HEK293 (cell line): ENCODE data around the gene GALNT9.

Source experiments
- CTCF ChIA-PET: fragments of 350-600 bp; formaldehyde crosslinking; extraction: SDS; loops from one replicate; lab custom pipeline; 2021; ENCODE audit warnings: antibody characterized with exemption; lab: Yijun Ruan, JAX
- POLR2A ChIA-PET: fragments of 300-600 bp; formaldehyde crosslinking; extraction: SDS; loops from one replicate; lab custom pipeline; 2020; ENCODE audit warnings: antibody characterized with exemption, inconsistent platforms; lab: Yijun Ruan, JAX
- H3K27ac ChIP-seq: fragments of 200-500 bp; sonication (Bioruptor generic); 2 replicates; pipeline ENCODE4 v1.5.1; 2014; ENCODE audit warnings: low read depth, low read length, control low read depth, inconsistent platforms; ENCODE audit errors: extremely low read depth
- H3K36me3 ChIP-seq, 2 experiments: fragments of 200-500 bp in 1 of 2; sonication (Bioruptor generic) in 1 of 2; 1 replicate in 1 of 2; 2 replicates in 1 of 2; pipeline ENCODE4 v1.5.1; 2014 to 2017; ENCODE audit warnings: inconsistent platforms in 2 of 2, low read length in 2 of 2; ENCODE audit not compliant: control insufficient read depth in 2 of 2, insufficient read depth in 1 of 2
- H3K4me1 ChIP-seq: fragments of 200-500 bp; sonication (Bioruptor generic); 2 replicates; pipeline ENCODE4 v1.5.1; 2014; ENCODE audit warnings: mild to moderate bottlenecking, low read length, inconsistent platforms; ENCODE audit not compliant: control insufficient read depth, insufficient read depth
- H3K4me3 ChIP-seq: 2 replicates; pipeline ENCODE4 v1.5.1; 2011; ENCODE audit warnings: low read depth, mild to moderate bottlenecking, control low read depth, low read length, moderate library complexity
- H3K9me3 ChIP-seq: fragments of 200-500 bp; sonication (Bioruptor generic); 2 replicates; pipeline ENCODE4 v1.5.1; 2014; ENCODE audit warnings: low read depth, low read length, inconsistent platforms; ENCODE audit not compliant: control insufficient read depth, insufficient read depth
- BCL11B ChIP-seq: fragments of 450-650 bp; formaldehyde crosslinking; IDR thresholded peaks from 2 replicates; pipeline ENCODE4 v1.5.1; 2016; ENCODE audit warnings: low read depth, missing biosample characterization, missing genetic modification characterization
- CTCF ChIP-seq: fragments of 450-650 bp; formaldehyde crosslinking; IDR thresholded peaks from 2 replicates; pipeline ENCODE4 v1.5.1; 2016; ENCODE audit warnings: missing biosample characterization, missing genetic modification characterization
- ELK4 ChIP-seq: IDR thresholded peaks from 2 replicates; pipeline ENCODE4 v1.6.1; 2011; ENCODE audit warnings: mild to moderate bottlenecking, low read depth, low read length, borderline replicate concordance
- KLF10 ChIP-seq: fragments of 450-650 bp; IDR thresholded peaks from 2 replicates; pipeline ENCODE4 v1.5.1; 2018; ENCODE audit warnings: missing biosample characterization, mild to moderate bottlenecking, missing genetic modification characterization
- MEIS1 ChIP-seq: sonication (generic); formaldehyde crosslinking; IDR thresholded peaks from 2 replicates; pipeline ENCODE4 v1.8.1; 2022; ENCODE audit warnings: missing genetic modification reagents, mild to moderate bottlenecking, borderline replicate concordance
- OVOL3 ChIP-seq: fragments of 450-650 bp; formaldehyde crosslinking; IDR thresholded peaks from 2 replicates; pipeline ENCODE4 v1.5.1; 2016; ENCODE audit warnings: missing biosample characterization, missing genetic modification characterization
- REPIN1 ChIP-seq: fragments of 450-650 bp; formaldehyde crosslinking; IDR thresholded peaks from 2 replicates; pipeline ENCODE4 v1.5.1; 2017; ENCODE audit warnings: missing biosample characterization, missing genetic modification characterization, low read depth
- SP2 ChIP-seq: fragments of 450-650 bp; formaldehyde crosslinking; IDR thresholded peaks from 2 replicates; pipeline ENCODE4 v1.5.1; 2016; ENCODE audit warnings: missing biosample characterization, missing genetic modification characterization
- ZIC2 ChIP-seq: fragments of 450-650 bp; formaldehyde crosslinking; IDR thresholded peaks from 2 replicates; pipeline ENCODE4 v1.5.1; 2016; ENCODE audit warnings: missing biosample characterization, missing genetic modification characterization
- ZNF157 ChIP-seq: fragments of 450-650 bp; formaldehyde crosslinking; IDR thresholded peaks from 2 replicates; pipeline ENCODE4 v1.5.1; 2016; ENCODE audit warnings: missing biosample characterization, missing genetic modification characterization
- ZNF302 ChIP-seq: fragments of 450-650 bp; formaldehyde crosslinking; IDR thresholded peaks from 2 replicates; pipeline ENCODE4 v1.5.1; 2016; ENCODE audit warnings: missing biosample characterization, missing genetic modification characterization, low read depth
- ZNF350 ChIP-seq: fragments of 450-650 bp; formaldehyde crosslinking; IDR thresholded peaks from 2 replicates; pipeline ENCODE4 v1.5.0; 2017; ENCODE audit warnings: missing biosample characterization, mild to moderate bottlenecking, missing genetic modification characterization
- ZNF513 ChIP-seq: fragments of 450-650 bp; IDR thresholded peaks from 2 replicates; pipeline ENCODE4 v1.5.1; 2018; ENCODE audit warnings: missing biosample characterization, missing genetic modification characterization
- ZNF514 ChIP-seq: fragments of 450-650 bp; formaldehyde crosslinking; IDR thresholded peaks from 2 replicates; pipeline ENCODE4 v1.5.1; 2016; ENCODE audit warnings: missing biosample characterization, missing genetic modification characterization
- ZNF530 ChIP-seq: fragments of 450-650 bp; formaldehyde crosslinking; IDR thresholded peaks from 2 replicates; pipeline ENCODE4 v1.5.1; 2016; ENCODE audit warnings: low read depth, missing biosample characterization, missing genetic modification characterization
- ZNF624 ChIP-seq: fragments of 450-650 bp; formaldehyde crosslinking; IDR thresholded peaks from 2 replicates; pipeline ENCODE4 v1.5.1; 2017; ENCODE audit warnings: missing biosample characterization, missing genetic modification characterization
- ZNF768 ChIP-seq: fragments of 450-650 bp; formaldehyde crosslinking; IDR thresholded peaks from 2 replicates; pipeline ENCODE4 v1.5.1; 2018; ENCODE audit warnings: missing biosample characterization, mild to moderate bottlenecking, missing genetic modification characterization
- ZSCAN16 ChIP-seq: fragments of 450-650 bp; formaldehyde crosslinking; IDR thresholded peaks from 2 replicates; pipeline ENCODE4 v1.5.1; 2016; ENCODE audit warnings: missing biosample characterization, missing genetic modification characterization
- ZXDB ChIP-seq: fragments of 450-650 bp; formaldehyde crosslinking; IDR thresholded peaks from 2 replicates; pipeline ENCODE4 v1.5.1; 2016; ENCODE audit warnings: missing biosample characterization, missing genetic modification characterization
- TF ChIP-seq, protein P1 (sequence below): fragments of 450-650 bp; formaldehyde crosslinking; IDR thresholded peaks from 2 replicates; pipeline ENCODE4 v1.5.1; 2016; ENCODE audit warnings: missing biosample characterization, missing genetic modification characterization
- TF ChIP-seq, protein P2 (sequence below): fragments of 450-650 bp; formaldehyde crosslinking; conservative IDR thresholded peaks from 2 replicates; pipeline ENCODE4 v1.5.1; 2016; ENCODE audit warnings: low read depth, missing biosample characterization, missing genetic modification characterization

Gene GALNT9

DNA sequence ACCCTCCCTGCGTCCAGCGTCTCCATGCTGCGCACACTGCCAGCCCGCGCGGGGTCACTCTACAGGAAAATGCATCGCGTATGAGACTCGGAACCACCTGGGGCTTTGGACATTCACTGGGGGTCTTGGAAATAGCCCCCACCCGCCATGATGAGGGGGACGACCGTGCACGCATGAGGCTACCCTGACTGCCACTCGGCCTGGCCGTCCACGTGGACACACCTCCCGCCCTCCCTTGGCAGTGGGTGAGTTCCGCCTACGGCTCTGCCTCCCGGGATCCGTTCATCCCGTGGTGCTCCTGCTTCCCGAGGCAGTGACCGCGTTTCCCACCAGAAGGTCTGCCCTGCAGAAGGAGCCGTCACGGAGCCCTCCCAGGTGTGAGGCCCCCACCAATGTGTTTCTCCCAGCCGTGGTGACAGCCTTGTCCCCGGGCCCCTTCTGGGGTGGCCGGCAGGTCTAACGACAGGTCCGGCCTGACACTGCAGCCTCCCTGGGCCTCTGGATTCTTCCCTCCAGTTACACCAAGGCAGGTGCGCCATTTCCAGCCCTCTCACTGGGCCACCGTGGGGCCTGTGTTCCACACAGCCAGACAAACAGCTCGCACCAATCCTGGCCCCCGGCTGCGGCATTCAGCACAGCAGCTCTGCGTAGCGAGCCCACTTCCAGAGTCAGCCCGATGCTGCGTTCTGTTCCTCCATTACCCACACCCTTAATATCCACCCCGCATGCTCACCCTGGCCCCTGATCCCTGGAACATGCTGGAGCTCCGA is 11.1 kb upstream of the GALNT9 start:
- CTCF ChIA-PET = no interaction called here
- TF ChIP-seq, protein P1, sequence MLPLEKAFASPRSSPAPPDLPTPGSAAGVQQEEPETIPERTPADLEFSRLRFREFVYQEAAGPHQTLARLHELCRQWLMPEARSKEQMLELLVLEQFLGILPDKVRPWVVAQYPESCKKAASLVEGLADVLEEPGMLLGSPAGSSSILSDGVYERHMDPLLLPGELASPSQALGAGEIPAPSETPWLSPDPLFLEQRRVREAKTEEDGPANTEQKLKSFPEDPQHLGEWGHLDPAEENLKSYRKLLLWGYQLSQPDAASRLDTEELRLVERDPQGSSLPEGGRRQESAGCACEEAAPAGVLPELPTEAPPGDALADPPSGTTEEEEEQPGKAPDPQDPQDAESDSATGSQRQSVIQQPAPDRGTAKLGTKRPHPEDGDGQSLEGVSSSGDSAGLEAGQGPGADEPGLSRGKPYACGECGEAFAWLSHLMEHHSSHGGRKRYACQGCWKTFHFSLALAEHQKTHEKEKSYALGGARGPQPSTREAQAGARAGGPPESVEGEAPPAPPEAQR = no peak
- TF ChIP-seq ZNF302 (tag by site-specific recombination) (no peak), ZNF350 (no peak), ZNF513 (tag by site-specific recombination) (no peak), MEIS1 (no peak), REPIN1 (tag by site-specific recombination) (no peak), ELK4 (no peak), ZNF624 (no peak), CTCF (no peak)
- no peaks in the 10 kb centered on the region for H3K9me3 ChIP-seq
- POLR2A ChIA-PET = no interaction called here
- no peak overlapping the region for H3K4me3 ChIP-seq
- H3K4me1 ChIP-seq = no peaks in the 10 kb centered on the region
- H3K27ac ChIP-seq = no peak overlapping the region
- H3K36me3 ChIP-seq = no peaks in the 10 kb centered on the region

DNA sequence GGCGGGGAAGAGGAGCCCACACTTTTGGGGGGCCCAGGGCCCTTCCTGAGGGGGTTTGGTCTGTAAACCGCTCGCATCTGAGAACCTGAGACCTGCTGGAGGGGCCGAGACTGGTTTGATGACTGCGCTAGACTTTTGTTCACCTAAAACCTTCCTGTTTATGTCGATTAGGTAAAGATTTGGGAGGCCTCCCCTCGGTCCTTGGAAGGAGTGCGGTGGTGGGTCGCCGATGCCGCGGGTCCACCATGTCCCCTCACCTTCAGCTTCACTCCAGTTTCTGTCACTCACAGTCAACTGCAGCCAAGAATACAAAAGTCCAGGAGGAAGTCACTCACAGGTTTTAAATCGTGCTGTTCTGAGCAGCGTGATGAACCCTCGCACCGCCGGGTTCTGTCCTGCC is 10.5 kb upstream of the GALNT9 start:
- Histone ChIP-seq H3K27ac (no peak overlapping the region), H3K4me1 (no peaks in the 10 kb centered on the region), H3K9me3 (no peaks in the 10 kb centered on the region), H3K36me3 (no peaks in the 10 kb centered on the region), H3K4me3 (no peak overlapping the region)
- CTCF ChIA-PET = interaction anchor here (0.6 kb wide), 1 partner anchor 12 kb away, joined by 3 read pairs; no protein-coding TSS in a partner anchor
- TF ChIP-seq, protein P2, sequence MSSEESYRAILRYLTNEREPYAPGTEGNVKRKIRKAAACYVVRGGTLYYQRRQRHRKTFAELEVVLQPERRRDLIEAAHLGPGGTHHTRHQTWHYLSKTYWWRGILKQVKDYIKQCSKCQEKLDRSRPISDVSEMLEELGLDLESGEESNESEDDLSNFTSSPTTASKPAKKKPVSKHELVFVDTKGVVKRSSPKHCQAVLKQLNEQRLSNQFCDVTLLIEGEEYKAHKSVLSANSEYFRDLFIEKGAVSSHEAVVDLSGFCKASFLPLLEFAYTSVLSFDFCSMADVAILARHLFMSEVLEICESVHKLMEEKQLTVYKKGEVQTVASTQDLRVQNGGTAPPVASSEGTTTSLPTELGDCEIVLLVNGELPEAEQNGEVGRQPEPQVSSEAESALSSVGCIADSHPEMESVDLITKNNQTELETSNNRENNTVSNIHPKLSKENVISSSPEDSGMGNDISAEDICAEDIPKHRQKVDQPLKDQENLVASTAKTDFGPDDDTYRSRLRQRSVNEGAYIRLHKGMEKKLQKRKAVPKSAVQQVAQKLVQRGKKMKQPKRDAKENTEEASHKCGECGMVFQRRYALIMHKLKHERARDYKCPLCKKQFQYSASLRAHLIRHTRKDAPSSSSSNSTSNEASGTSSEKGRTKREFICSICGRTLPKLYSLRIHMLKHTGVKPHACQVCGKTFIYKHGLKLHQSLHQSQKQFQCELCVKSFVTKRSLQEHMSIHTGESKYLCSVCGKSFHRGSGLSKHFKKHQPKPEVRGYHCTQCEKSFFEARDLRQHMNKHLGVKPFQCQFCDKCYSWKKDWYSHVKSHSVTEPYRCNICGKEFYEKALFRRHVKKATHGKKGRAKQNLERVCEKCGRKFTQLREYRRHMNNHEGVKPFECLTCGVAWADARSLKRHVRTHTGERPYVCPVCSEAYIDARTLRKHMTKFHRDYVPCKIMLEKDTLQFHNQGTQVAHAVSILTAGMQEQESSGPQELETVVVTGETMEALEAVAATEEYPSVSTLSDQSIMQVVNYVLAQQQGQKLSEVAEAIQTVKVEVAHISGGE (tag by site-specific recombination) = no peak
- TF ChIP-seq ZNF530 (tag by site-specific recombination) (no peak), KLF10 (tag by site-specific recombination) (no peak), ZSCAN16 (tag by site-specific recombination) (no peak), ZIC2 (tag by site-specific recombination) (no peak), ZNF768 (tag by site-specific recombination) (no peak), BCL11B (tag by site-specific recombination) (no peak), ZNF157 (tag by site-specific recombination) (no peak), SP2 (tag by site-specific recombination) (no peak), OVOL3 (tag by site-specific recombination) (no peak), ZXDB (tag by site-specific recombination) (no peak), ZNF514 (no peak)
- POLR2A ChIA-PET = no interaction called here
